Measurements from ENCODE around the gene PPP6R2.
"Not testable (repeated sequence)": the region's sequence is repeated elsewhere in the genome, so short reads cannot be mapped to it uniquely, and the experiment has no call there.

PPP6R2 gene

GRCh38 chr22:50317178-50317577, 25.9 kb upstream of the PPP6R2 start:
- DNase-seq (ENCODE audit: low read depth in 2 of 2), result no peak

DNA sequence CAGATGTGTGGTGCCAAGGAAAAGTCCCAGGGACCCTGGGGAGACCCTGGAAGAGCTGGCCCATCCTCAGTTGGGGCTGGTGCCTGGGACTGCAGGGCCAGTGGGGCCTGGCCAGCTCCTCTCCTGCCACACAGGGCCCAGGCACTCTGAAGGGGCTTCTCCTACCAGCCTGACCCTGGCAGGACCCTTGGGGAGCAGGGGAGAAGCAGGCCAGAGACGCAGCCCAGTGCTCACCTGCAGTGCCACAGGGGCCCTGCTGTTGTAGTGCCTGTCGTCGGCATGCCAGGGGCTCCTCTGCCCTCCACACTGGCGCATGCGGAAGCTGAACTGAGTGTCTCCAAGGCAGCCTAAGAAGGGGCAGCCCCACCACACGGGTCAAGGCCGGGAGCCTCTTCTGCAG, 25.5 kb upstream of the PPP6R2 start:
- DNase-seq (ENCODE audit: low read depth in 2 of 2), result no peak

- DNase-seq (ENCODE audit: low read depth in 2 of 2), result no peak
Measured at GRCh38 chr22:50318356-50318697, 24.8 kb upstream of the PPP6R2 start.

DNA sequence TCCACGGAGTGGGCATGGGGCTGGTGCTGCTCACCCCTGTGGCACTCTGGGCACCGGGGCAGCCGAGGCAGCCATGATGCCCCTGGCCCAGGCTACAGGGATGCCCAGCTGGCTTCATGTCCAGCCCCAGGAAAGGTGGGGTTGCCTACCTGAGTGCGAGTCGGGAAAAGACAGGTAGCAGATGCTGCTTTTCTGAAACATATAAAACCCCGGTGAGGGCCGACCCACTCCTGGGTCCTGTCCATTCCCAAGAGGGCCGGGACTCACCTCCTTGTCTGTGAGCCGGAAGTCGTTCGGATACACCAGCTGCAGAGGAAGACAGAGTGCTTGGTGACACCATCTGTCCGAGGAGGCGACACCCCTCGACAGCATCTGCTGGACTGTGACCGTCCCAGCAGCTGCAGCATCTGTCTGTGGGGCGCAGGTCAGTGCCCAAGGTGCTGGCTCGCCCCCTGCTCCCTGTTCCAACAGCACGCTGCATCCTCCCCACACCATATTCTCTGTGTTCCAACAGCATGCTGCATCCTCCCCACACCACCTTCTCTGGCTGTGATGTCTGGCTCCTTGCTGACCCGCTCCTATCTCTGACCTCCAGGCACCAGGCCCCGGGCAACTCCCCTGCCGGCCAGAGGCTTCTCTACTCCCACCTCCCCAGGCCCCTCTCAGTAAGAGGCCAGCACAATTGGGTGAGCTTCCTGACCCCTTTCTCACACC, 24.3 kb upstream of the PPP6R2 start:
- DNase-seq (ENCODE audit: low read depth in 2 of 2), result no peak

GRCh38 chr22:50319503-50319951, 23.6 kb upstream of the PPP6R2 start:
- DNase-seq (ENCODE audit: low read depth in 2 of 2), result no peak

GRCh38 chr22:50320116-50320515, 23.0 kb upstream of the PPP6R2 start:
- no peak for DNase-seq (ENCODE audit: low read depth in 2 of 2)

DNA sequence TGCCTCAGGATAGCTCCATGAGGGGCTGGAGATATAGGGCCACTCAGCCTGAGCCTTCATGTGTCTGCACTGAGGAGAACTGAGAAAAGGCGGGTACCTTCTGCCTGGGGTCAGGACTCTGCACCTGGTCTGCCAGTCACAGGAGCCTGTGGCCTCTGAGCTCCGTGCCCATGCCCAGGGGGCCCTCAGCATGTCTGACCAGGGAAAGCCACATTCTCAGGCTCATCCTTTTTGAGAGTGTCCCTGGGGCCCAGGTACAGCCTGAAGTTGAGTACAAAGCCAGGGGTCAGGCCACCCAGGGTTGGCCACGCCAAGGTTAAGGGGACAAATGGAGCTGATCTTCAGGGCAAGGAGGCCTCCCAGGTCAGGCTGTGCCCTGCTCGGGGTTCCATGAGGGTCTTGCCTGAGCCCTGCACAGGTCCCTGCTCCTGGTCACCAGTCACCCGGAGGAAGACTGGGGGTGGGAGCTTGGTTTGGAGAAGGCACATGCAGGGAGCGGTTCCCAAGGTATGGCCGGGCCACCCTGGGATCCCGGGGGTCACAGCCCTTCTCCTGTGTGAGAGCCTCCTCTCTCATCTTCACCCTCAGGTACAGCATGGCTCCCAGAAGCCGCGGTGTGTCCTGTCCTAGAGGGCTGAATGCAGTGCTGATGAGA, 22.3 kb upstream of the PPP6R2 start:
- no peak for DNase-seq (ENCODE audit: low read depth in 2 of 2)

DNA sequence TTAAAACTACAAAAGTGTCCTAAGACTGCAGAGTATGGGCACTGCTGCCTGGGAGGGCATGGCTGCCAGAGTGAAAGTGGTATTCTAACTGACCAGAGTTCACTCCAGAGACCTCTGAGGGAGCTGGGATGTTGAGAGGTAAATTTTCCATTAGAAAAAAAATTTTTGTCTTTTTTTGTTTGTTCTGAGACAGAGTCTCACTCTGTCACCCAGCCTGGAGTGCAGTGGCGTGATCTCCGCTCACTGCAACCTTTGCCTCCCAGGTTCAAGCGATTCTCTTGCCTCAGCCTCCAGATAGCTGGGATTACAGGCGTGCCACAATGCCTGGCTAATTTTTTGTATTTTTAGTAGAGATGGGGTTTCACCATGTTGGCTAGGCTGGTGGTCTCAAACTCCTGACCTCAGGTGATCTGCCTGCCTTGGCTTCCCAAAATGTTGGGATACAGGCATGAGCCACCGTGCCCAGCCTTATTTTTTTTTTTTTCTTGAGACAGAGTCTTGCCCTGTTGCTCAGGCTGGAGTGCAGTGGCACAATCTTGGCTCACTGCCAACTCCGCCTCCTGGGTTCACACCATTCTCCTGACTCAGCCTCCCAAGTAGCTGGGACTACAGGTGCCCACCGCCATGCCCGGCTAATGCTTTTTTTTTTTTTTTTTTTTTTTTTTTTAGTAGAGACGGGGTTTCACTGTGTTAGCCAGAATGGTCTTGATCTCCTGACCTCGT, 20.6 kb upstream of the PPP6R2 start:
- DNase-seq (ENCODE audit: low read depth in 2 of 2), result not testable (repeated sequence)

DNA sequence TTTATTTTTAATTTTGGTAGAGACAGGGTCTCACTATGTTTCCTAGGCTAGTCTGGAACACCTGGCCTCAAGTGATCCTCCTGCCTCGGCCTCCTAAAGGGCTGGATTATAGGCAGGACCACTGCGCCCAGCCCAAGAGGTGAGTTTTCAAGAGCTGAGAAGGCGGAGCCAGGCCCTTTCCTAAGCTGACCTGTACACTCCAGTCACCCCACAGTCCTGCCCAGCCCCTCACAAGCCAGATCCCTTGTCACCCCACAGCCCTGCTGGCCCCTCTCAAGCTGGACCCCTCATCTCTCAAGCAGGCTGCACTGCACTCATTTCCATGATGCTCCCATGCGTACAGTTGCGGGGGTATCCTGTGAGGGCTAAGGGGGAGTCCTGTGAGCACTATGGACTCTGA, 19.2 kb upstream of the PPP6R2 start:
- no peak for DNase-seq (ENCODE audit: low read depth in 2 of 2)

DNA sequence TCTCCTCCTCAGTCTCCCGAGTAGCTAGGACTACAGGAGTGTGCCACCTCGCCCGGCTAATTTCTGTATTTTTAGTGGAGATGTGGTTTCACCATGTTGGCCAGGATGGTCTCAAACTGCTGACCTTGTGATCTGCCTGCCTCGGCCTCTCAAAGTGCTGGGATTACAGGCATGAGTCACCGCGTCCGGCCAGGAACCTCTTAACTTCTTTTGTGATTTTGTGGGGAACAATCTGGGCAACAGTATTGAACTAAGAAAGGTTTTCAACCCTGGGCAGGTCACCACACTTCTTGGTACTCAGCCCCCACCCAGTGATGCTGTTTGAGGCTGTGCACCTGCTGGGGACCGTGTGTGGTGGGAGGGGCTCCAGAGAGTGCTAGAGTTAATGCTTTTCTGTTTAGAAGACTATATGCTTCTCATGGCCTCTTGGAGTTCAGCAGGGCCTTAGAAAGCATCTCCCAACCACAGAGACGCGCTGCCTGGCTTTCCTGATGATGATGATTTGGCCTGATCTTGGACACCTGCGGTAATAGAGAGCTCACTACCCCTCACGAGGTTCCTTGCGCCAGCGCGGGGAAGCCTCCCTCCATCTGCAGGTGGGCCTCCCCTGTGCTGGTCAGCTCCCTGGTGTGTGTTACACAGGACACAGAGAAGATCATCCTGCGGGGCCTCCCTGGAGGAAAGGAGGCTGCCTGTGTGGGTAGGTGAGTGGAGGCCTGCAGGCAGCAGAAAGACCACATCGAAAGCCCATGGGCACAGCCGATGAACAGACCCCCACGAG, 17.5 kb upstream of the PPP6R2 start:
- DNase-seq (ENCODE audit: low read depth in 2 of 2), result no peak

DNA sequence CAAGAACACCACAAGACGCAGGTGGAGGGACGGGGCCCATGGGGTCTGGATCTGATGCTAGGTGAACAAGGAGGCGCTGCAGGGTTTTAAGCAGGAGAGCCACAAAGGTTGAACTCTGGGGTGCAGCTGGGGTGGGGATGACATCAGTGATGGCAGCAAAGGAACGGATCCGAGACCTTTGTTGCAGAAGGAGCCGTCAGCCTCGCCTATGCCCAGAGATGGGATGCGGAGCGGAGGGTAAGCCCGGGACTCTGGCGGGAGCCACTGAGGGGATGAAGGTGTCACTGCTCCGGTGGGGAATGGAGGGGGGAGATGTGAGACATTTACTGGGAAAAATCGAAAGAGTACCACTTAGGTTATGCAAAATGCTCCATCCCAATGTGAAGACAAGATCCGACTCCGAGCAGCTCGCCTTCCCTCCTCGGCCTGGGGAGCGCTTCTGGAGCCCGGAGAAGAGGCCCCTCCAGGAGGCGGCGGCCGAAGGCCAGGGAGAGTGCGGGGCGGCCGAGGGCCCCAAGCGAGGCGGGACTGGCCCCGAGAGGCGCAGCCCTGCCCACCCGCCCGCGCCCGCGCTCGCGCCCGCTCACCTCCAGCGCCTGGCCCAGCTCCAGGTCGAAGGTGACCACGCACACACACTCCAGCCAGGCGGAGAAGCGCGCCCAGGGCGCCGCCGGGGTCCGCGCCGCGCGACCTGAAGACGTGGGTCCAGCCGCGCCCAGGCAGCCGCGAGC, 16.7 kb upstream of the PPP6R2 start:
- DNase-seq (ENCODE audit: low read depth in 2 of 2), result no peak

- DNase-seq (ENCODE audit: low read depth in 2 of 2), result peak; percentile 51 to 59
Measured at GRCh38 chr22:50326956-50327710, 16.0 kb upstream of the PPP6R2 start, which contains the start of gene DENND6B. Gene DENND6B (minus strand): TSS chr22:50327012. CDS start chr22:50326988, 24 bp downstream.

DNA sequence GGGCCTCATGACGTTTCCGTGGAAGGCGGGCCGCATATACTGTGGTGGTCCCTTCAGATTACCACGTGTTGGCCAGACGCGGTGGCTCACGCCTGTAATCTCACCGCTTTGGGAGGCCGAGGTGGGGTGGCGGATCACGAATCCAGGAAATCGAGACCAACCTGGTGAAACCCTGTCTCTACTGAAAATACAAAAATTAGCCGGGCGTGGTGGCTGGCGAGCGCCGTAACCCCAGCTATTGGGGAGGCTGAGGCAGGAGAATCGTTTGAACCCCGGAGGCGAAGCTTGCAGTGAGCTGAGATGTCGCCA, 15.5 kb upstream of the PPP6R2 start:
- no peak for DNase-seq (ENCODE audit: low read depth in 2 of 2)

- DNase-seq (ENCODE audit: low read depth in 2 of 2), result no peak
Measured at GRCh38 chr22:50329236-50329635, 13.9 kb upstream of the PPP6R2 start.

GRCh38 chr22:50334433-50334832, 8.7 kb upstream of the PPP6R2 start:
- DNase-seq (ENCODE audit: low read depth in 2 of 2), result not testable (repeated sequence)

DNA sequence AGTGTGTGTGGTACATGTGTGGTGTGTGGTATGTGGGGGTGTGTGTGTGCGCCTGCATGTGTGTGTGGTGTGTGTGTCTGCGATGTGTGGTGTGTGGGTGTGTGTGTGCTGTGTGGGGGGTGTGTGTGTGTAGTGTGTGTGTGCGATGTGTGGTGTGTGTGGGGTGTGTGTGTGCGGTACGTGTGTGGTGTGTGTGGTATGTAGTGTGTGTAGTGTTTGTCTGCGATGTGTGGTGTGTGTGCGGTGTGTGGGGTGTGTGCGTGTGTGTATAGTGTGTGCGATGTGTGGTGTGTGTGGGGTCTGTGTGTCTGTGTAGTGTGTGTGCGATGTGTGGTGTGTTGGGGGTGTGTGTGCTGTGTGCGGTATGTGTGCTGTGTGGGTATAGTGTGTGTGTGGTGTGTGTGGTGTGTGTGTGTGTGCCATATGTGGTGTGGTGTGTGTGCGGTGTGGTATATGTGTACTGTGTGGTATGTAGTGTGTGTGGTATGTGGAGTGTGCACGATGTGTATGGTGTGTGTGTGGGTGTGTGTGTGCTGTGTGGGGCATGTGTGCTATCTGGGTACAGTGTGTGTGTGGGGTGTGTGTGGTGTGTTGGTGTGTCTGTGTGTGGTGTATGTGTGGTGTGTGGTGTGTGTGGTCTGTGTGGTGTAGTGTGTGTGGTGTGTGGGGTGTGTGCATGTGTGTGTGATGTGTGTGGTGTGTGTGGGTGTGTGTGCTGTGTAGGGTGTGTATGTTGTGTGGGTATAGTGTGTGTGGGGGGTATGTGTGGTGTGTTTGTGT, 5.7 kb upstream of the PPP6R2 start:
- no peak for DNase-seq (ENCODE audit: low read depth in 2 of 2)

DNA sequence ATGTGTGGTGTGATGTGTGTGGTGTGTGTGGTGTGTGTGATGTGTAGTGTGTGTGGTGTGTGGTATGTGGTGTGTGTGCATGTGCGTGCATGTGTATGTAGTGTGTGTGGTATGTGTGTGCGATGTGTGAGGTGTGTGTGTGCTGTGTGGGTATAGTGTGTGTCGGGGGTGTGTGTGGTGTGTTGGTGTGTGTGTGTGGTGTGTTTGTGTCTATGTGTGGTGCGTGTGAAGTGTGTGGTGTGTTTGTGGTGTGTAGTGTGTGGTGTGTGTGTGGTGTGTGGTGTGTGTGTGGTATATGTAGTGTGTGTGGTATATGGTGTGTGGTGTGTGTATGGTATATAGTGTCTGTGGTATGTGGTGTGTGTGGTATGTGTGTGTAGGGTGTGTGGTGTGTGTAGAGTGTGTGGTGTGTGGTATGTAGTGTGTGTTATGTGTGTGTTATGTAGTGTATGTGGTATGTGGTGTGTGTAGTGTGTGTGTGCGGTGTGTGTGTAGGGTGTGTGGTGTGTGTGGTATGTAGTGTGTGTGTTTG, 5.0 kb upstream of the PPP6R2 start:
- DNase-seq (ENCODE audit: low read depth in 2 of 2), result no peak

GRCh38 chr22:50338860-50339462, 4.2 kb upstream of the PPP6R2 start:
- DNase-seq (ENCODE audit: low read depth in 2 of 2), result no peak

Measured in stimulated activated CD4-positive, alpha-beta T cell treated with anti-CD3 and anti-CD28 coated beads, Interleukin-4, amount 100 ng/mL, for 48 hours (primary cell).